IPS-18a (cell line): ENCODE data around the gene PGM3.

ENCODE experiments used
- H3K27ac ChIP-seq: one replicate; pipeline ENCODE4 v1.5.1; 2013; ENCODE audit warnings: low read length
- H3K27me3 ChIP-seq: one replicate; pipeline ENCODE4 v1.6.1; 2013; ENCODE audit warnings: mild to moderate bottlenecking, low read length; ENCODE audit not compliant: control insufficient read depth, insufficient read depth
- H3K36me3 ChIP-seq: one replicate; pipeline ENCODE4 v1.6.1; 2013; ENCODE audit warnings: low read depth, low read length; ENCODE audit not compliant: control insufficient read depth
- H3K4me1 ChIP-seq: one replicate; pipeline ENCODE4 v1.6.1; 2013; ENCODE audit warnings: low read depth, low read length; ENCODE audit not compliant: control insufficient read depth
- H3K4me3 ChIP-seq: one replicate; pipeline ENCODE4 v1.5.1; 2013; ENCODE audit warnings: low read length
- H3K9ac ChIP-seq: one replicate; pipeline ENCODE4 v1.6.1; 2013; ENCODE audit warnings: mild to moderate bottlenecking, low read length, moderate library complexity
- H3K9me3 ChIP-seq: one replicate; pipeline ENCODE4 v1.6.1; 2013; ENCODE audit warnings: low read depth, low read length; ENCODE audit not compliant: control insufficient read depth

PGM3 gene

GRCh38 chr6:83192871-83193746 is at the start of gene PGM3, which contains the start of gene RWDD2A:
Gene PGM3, minus strand, starts transcription at chr6:83193265. Its CDS starts 2,253 bp downstream, at chr6:83191012.
Gene RWDD2A, plus strand, starts transcription at chr6:83193357. Its CDS starts 1,095 bp downstream, at chr6:83194452.
- H3K9me3 ChIP-seq, result no peaks in the 10 kb centered on the region
- peaks cover 5% of the 10 kb centered on the region for H3K4me1 ChIP-seq
- H3K4me3 ChIP-seq, result peak within 1 kb of the TSS; percentile 91
- no peaks in the 10 kb centered on the region for H3K27me3 ChIP-seq
- no peak within 1 kb of the TSS for H3K27ac ChIP-seq
- H3K36me3 ChIP-seq, result peaks cover 17% of the 10 kb centered on the region
- peak within 1 kb of the TSS; percentile 67 for H3K9ac ChIP-seq

- Histone ChIP-seq H3K36me3 (no peaks in the 10 kb centered on the region), H3K9ac (no peak overlapping the region), H3K9me3 (no peaks in the 10 kb centered on the region), H3K4me3 (no peak overlapping the region), H3K27ac (no peak overlapping the region), H3K27me3 (no peaks in the 10 kb centered on the region), H3K4me1 (no peaks in the 10 kb centered on the region)
Observed at GRCh38 chr6:83231146-83231545, 38.1 kb upstream of the PGM3 start.

GRCh38 chr6:83226517-83226916 is 33.5 kb upstream of the PGM3 start:
- H3K4me1 ChIP-seq, result no peaks in the 10 kb centered on the region
- no peak overlapping the region for H3K9ac ChIP-seq
- no peaks in the 10 kb centered on the region for H3K27me3 ChIP-seq
- no peak overlapping the region for H3K27ac ChIP-seq
- H3K4me3 ChIP-seq, result no peak overlapping the region
- H3K36me3 ChIP-seq, result no peaks in the 10 kb centered on the region
- H3K9me3 ChIP-seq, result no peaks in the 10 kb centered on the region

- Histone ChIP-seq H3K27ac (no peak overlapping the region), H3K4me3 (no peak overlapping the region), H3K4me1 (no peaks in the 10 kb centered on the region), H3K9me3 (no peaks in the 10 kb centered on the region), H3K36me3 (no peaks in the 10 kb centered on the region), H3K9ac (no peak overlapping the region), H3K27me3 (no peaks in the 10 kb centered on the region)
Observed at GRCh38 chr6:83221889-83222479, 28.9 kb upstream of the PGM3 start.

GRCh38 chr6:83221276-83221675 is 28.2 kb upstream of the PGM3 start:
- Histone ChIP-seq H3K9me3 (no peaks in the 10 kb centered on the region), H3K9ac (no peak overlapping the region), H3K27ac (no peak overlapping the region), H3K4me3 (no peak overlapping the region), H3K4me1 (no peaks in the 10 kb centered on the region), H3K36me3 (no peaks in the 10 kb centered on the region), H3K27me3 (no peaks in the 10 kb centered on the region)

GRCh38 chr6:83220121-83220520 is 27.1 kb upstream of the PGM3 start:
- H3K4me3 ChIP-seq, result no peak overlapping the region
- H3K4me1 ChIP-seq, result no peaks in the 10 kb centered on the region
- H3K9me3 ChIP-seq, result no peaks in the 10 kb centered on the region
- H3K27ac ChIP-seq, result no peak overlapping the region
- H3K27me3 ChIP-seq, result no peaks in the 10 kb centered on the region
- H3K36me3 ChIP-seq, result no peaks in the 10 kb centered on the region
- no peak overlapping the region for H3K9ac ChIP-seq

GRCh38 chr6:83218646-83219045 is 25.6 kb upstream of the PGM3 start:
- H3K9ac ChIP-seq, result no peak overlapping the region
- no peaks in the 10 kb centered on the region for H3K4me1 ChIP-seq
- H3K9me3 ChIP-seq, result no peaks in the 10 kb centered on the region
- no peaks in the 10 kb centered on the region for H3K36me3 ChIP-seq
- no peak overlapping the region for H3K4me3 ChIP-seq
- no peaks in the 10 kb centered on the region for H3K27me3 ChIP-seq
- H3K27ac ChIP-seq, result no peak overlapping the region

- H3K9ac ChIP-seq, result no peak overlapping the region
- no peaks in the 10 kb centered on the region for H3K4me1 ChIP-seq
- H3K9me3 ChIP-seq, result no peaks in the 10 kb centered on the region
- no peak overlapping the region for H3K27ac ChIP-seq
- H3K27me3 ChIP-seq, result no peaks in the 10 kb centered on the region
- no peak overlapping the region for H3K4me3 ChIP-seq
- no peaks in the 10 kb centered on the region for H3K36me3 ChIP-seq
Observed at GRCh38 chr6:83216806-83217205, 23.7 kb upstream of the PGM3 start.

- no peaks in the 10 kb centered on the region for H3K36me3 ChIP-seq
- no peak overlapping the region for H3K27ac ChIP-seq
- no peak overlapping the region for H3K4me3 ChIP-seq
- H3K9me3 ChIP-seq, result no peaks in the 10 kb centered on the region
- H3K4me1 ChIP-seq, result no peaks in the 10 kb centered on the region
- no peaks in the 10 kb centered on the region for H3K27me3 ChIP-seq
- H3K9ac ChIP-seq, result no peak overlapping the region
Observed at GRCh38 chr6:83215131-83216047, 22.3 kb upstream of the PGM3 start.

GRCh38 chr6:83202031-83202430 is 9.0 kb upstream of the PGM3 start:
- Histone ChIP-seq H3K4me3 (no peak overlapping the region), H3K36me3 (no peaks in the 10 kb centered on the region), H3K27ac (no peak overlapping the region), H3K4me1 (no peaks in the 10 kb centered on the region), H3K9ac (no peak overlapping the region), H3K27me3 (no peaks in the 10 kb centered on the region), H3K9me3 (no peaks in the 10 kb centered on the region)

- Histone ChIP-seq H3K4me1 (no peaks in the 10 kb centered on the region), H3K27me3 (no peaks in the 10 kb centered on the region), H3K9me3 (no peaks in the 10 kb centered on the region), H3K4me3 (no peak overlapping the region), H3K9ac (no peak overlapping the region), H3K36me3 (peaks cover 6% of the 10 kb centered on the region), H3K27ac (no peak overlapping the region)
Observed at GRCh38 chr6:83199863-83200225, 6.8 kb upstream of the PGM3 start.
